NCI-H2107 (cell line): Measurements from ENCODE around the gene CCNO.

Source experiments
- DNase-seq: peaks from one replicate; lab custom pipeline; 2025; lab: John Stamatoyannopoulos, UW

The CCNO gene

DNA sequence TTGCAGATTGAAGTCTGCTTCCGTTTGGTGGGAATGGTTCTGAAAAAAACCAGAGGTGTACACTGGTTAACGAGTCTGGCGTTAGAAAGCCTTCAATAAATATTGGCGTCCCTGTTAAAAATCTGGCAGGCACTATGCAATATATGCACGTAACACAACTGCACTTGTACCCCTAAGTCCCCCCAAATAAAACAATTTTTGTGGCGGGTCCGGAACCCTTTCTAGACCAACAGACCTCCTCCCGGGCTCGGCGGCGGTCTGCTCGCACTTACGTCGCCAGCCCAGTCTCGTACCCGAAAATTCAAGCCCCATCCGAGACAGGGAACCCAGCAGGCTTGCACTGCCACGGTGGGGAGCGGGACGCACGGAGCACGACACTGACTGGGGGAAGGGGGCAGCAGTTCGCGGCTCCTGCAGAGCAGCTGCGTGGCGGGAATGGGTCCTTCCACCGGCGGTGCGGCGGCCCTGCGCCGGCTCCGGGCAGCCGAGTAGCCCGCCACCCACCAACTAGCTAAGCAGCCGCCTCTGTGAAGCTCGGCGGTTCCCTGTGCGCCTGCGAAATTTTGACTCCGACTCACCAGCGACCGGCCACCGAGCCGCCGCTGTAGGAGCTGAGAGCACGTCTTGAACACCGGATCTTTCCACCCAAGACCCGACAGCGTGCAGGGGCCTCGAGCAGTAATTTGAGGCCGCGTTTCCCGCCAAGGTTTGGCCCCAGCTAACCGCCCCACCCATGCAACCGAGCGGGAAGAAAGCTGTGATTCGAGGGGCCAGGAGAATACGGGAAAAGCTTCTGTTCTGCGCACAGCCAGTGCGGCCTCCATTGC, 10.2 kb downstream of the CCNO start:
- DNase-seq = no peak

DNA sequence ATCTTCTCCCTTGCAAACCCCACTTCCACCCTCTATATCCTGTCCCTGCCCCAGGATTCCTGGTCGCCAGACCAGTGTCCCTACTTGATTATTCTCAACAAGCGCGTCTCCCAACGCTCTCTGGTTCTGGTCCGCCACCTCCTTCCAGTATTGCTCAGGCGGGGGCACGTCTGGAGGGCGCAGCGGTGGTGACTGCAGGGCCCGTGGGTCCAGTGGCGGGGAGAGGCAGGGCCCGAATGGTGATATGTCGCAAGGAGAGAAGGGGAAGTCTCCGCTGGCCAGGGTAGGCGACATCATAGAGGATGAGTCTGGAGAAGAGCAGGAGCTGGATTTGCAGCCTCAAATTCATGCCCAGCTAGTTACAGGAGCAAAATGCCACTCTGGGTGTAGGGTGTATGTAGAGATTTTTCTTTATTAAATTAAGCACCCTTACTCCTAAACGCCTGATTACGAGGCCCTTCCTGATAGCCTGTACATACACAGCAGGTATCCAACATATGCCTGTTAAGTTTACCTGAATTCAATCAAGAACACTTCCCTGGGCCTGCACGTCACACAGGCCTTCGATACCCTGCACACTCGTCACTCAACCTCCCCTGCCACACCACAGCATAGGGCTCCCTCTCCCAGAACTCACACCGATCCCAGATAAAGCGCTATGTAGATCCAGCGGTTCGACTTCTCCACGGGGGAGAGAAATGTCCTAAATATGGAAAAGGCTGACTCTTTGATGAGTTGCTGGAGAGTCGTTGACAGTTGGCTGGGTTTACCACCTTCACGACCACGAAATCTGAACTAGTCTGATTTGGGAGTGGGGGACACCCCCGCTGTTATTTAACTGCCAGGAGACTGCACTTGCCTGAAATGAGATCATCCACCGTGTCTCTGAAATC, 11.1 kb downstream of the CCNO start:
- DNase-seq = no peak

DNA sequence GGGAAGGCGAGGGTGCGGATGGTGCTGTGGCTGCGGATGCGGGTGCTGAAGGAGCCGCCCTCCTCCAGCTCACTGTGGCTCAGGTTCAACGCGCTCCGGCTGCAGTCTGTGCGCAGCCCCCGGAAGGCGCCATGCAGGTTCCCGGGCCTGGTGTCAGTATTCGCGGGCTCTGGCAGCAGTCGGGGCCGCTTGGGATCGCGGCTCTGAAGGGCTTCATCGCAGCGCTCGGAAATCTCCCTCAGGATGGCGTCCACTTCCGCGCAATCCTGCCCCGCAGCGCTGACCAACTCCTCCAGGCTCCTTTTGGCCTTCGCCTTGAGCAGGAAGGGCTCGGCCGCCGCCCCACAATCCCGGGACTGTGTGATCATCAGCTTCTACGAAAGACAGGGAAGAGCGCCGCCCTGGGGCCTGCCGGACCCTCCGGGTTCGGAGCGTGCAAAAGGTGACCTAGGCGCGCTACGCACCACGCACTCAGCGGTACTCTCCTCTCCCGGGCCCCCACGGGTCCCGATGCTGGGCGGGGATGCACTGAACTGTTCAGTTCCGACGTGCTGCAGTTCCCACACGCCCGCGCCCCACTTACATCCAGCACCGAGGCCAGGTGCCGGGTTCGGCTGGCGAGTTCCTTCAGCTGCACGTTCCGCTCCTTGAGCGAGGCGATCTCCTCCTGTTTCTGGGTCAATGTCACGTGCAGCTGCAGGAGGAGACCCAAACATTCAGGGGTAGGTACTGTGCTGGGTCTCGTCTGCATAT, 12.8 kb downstream of the CCNO start:
- DNase-seq = no peak

DNA sequence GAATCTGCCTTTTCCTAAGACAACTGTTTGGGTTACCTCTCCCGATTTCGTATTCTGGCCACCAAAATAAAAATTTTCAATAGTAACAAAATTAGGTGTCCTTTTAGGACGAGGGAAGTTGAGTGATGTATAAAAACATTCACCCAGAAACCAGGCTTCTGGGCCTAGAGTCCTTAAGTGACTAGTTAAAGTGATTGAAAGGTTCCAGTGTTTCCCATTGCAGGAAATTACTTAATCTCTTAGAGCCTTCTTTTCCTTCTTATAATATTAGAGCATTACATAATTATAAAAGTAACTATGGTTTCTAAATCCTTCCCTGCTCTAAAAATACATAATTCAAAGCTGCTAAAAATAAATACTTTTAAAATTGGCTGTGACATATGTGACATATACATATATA, 13.6 kb downstream of the CCNO start:
- DNase-seq = no peak

DNA sequence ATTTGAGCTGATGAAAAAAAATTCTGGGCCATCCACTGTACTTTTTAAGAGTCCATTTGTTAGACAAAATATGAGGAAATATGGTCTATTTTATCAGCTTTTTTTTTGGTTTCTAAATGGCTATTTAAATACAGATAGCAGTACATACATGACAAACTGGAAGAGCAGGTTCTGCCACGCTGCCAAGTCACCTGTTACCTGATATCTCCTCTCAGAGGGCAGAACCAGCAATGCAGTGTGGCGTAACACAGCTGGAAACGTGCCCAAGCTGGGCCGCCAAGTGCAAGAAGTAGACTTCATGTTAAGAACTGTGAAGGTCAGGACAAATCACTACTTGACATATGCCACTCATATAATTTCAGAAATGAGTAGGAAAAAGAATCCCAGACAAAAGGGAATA, 14.4 kb downstream of the CCNO start:
- DNase-seq = peak; percentile 27

DNA sequence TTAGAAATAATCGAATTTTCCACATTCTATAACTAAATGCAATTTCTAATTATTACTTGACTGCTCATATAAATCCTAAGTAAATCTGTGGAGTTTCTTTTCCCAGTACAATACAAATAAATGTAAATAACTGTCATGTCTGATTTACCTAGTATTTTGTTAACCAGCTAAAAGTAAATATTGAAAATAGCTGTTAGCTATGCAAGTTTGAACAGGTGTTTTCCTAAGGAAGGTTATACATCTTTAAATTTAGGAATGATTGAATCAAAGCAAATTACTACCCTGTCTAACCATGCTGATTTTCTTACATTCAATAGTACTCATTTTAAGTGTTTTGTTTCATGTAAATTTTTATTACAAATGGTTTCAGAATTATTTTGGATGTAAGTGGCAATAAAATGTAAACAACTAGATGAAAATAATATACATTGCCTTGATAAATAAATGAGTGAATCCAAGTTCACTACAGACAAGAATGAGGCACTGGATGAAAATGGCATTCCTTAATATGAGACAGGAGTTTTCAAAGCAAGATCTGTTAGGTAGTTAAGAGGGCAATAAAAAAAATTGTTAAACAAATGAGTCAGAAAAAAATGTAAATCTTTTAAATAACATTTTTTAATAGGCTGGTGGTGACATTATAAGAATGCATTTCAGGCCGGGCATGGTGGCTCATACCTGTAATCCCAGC, 22.1 kb downstream of the CCNO start:
- no peak for DNase-seq

DNA sequence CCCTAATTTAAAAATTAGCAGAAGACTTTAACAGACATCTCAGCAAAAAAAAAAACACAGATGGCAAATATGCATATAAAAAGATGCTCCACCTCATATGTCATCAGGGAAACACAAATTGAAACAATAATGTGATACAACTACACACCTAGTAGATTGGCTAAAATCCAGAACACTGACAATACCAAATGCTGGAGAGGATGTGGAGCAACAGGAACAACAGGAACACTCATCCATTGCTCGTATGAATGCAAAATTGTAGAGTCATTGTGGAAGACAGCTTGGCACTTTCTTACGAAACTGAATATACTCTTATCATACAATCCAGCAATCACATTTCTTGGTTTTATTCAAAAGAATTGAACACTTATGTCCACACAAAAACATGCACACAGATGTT, 28.4 kb downstream of the CCNO start:
- DNase-seq = no peak

DNA sequence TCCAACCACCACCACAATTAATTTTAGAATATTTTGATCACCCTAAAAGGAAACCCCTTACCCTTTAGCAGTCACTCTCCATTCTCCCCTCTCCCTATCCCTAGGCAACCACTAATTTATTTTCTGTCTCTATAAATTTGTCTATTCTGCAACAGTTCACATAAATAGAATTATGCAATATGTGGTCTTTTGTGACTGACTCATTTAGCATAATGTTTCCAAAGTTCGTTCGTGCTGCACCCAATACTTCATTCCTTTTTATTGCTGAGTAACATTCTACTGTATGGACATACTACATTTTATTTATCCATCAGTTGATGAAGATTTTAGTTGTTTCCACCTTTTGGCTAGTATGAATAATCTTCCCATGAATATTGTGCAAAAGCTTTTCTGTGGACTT, 42.2 kb downstream of the CCNO start:
- DNase-seq = no peak

DNA sequence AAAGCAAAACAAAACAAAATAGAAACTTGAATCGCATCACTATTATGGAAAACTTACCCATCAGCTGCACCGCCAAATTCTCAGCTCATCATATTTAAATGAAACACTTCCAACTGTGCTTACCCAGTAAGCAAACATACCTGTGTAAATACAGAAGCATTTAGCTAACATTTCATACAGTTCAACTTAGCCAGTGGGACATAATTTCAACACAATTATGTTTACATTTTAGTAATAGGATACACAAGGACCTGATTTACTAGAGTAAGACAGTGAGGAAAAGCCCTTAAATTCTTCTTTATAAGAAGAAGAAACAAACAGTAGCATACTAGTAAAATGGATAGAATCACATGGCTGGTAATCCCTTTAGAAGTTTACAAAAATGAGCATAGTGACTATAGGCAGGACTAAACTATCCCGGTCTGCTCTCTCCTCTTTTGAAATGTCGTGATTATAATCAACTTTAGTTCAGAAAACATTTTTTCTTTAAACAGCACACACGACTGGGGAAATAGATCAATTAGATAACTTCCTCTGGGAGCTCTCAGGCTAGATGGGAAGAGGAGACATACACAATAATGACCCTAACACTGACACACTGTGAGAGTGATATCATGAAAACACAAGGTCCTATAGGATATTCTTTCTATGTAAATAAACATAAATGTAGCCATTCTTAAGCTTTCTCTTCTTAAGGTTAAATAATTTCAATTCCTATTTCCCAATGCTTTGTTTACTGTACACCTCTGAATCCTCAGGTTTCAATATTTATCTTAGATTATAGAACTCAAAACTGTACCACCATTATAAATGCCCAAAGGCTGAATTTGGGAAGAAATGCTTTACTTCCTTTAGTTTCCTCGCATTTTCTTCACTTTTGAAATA, 44.5 kb downstream of the CCNO start:
- no peak for DNase-seq

DNA sequence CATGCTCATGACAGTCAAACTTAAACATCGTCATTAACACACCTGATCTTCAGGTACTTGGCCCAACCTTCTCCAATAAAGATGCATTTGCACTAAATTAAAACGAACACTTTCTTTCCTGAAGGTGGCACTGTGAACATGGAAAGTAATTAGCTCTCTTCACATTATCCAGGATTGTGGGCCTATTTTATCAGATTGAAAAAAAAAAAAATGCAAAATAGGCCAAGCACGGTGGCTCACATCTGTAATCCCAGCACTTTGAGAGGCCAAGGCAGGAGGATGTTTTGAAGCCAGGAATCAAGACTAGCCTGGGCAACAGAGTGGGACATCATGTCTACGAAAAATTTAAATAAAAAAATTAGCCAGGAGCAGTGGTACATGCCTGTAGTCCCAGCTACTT, 46.0 kb downstream of the CCNO start:
- DNase-seq = peak; percentile 1
